Measurements from ENCODE around the gene MANBA.

Gene MANBA

DNA sequence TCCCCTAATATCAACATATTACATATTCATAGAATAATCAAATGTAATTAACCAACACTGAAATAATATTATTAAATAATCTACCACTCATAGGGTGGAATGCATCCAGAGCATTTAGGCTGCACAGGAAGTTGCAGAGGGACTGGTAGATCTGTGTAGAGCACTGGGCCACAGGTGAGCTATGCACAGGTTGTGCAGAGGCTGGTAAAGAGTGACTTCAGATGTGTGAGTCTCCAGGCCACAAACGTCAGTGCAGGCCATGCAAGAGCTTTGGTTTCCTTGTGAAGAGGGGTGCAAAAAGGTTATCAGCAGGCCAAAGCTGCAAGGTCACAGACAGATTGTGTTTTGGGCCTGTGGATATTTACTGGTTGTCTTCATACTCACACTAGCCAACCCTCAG lies 25.5 kb upstream of the MANBA start:
- Histone ChIP-seq H3K14ac (ENCODE audit: low read length in 2 of 2) (no peak overlapping the region), H3K79me1 (replicated peaks; ENCODE audit: low read length, poor library complexity, severe bottlenecking) (no peaks in the 10 kb centered on the region), H2BK15ac (ENCODE audit: low read depth, poor library complexity, severe bottlenecking) (no peak overlapping the region), H3K9ac (ENCODE audit: low read length) (no peak overlapping the region), H3K9me3 (ENCODE audit: control insufficient read depth, low read length) (no peaks in the 10 kb centered on the region), H3K4ac (ENCODE audit: low read depth in 1 of 2, low read length in 2 of 2) (no peak overlapping the region), H3K18ac (ENCODE audit: low read depth in 1 of 2, low read length in 2 of 2) (no peak overlapping the region), H2BK120ac (ENCODE audit: low read depth, low read length) (no peak overlapping the region), H3K27me3 (ENCODE audit: control insufficient read depth in 1 of 2, insufficient read depth in 1 of 2, low read length in 2 of 2) (no peaks in the 10 kb centered on the region), H4K91ac (ENCODE audit: low read length) (no peak overlapping the region), H2AFZ (ENCODE audit: low read depth, low read length) (no peak overlapping the region), H3K27ac (ENCODE audit: low read length, poor library complexity, severe bottlenecking) (no peak overlapping the region), H2BK12ac (ENCODE audit: low read length in 2 of 2) (no peak overlapping the region), H3K4me3 (ENCODE audit: insufficient read depth in 1 of 2, low read depth in 1 of 2, low read length in 2 of 2) (no peak overlapping the region), H3K36me3 (ENCODE audit: control insufficient read depth in 1 of 2, insufficient read depth in 2 of 2, low read depth in 1 of 2, low read length in 2 of 2) (peaks cover under 1 to 5% of the 10 kb centered on the region in 2 experiments), H3K4me2 (ENCODE audit: low read length, poor library complexity, severe bottlenecking) (no peak overlapping the region), H2BK5ac (ENCODE audit: low read depth, low read length, poor library complexity, severe bottlenecking) (no peak overlapping the region), H3K23ac (ENCODE audit: low read length in 2 of 2) (no peak overlapping the region), H2AK5ac (ENCODE audit: low read length, severe bottlenecking) (no peak overlapping the region), H3K4me1 (ENCODE audit: control insufficient read depth, insufficient read depth, low read depth, low read length) (no peaks in the 10 kb centered on the region), H4K8ac (ENCODE audit: low read length) (no peak overlapping the region)
- WGBS = 80% methylated on average over 1 of the region's 1 CpG
- DNase-seq = no peak

DNA sequence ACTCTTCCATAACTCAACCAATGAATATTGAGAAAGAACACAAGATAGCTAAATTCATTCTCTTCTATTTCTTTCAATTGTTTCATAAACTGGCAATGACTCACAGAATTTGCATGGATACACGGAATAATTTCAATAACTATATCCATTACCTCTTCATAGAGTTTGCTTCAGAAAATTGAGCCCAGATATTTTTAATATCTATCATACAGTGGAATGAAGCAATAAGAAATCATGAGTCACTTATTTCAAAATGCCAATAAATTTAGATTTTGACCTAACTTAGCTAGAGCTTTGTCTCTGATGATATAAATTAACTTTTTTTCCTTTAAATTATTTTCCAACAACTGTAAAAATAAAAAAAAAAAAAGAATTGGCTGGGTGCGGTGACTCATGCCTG lies 22.2 kb upstream of the MANBA start:
- no peaks in the 10 kb centered on the region for H3K27me3 ChIP-seq (ENCODE audit: control insufficient read depth in 1 of 2, insufficient read depth in 1 of 2, low read length in 2 of 2)
- no peak overlapping the region for H2AFZ ChIP-seq (ENCODE audit: low read depth, low read length)
- H3K4ac ChIP-seq (ENCODE audit: low read depth in 1 of 2, low read length in 2 of 2) = no peak overlapping the region
- no peaks in the 10 kb centered on the region for H3K4me1 ChIP-seq (ENCODE audit: control insufficient read depth, insufficient read depth, low read depth, low read length)
- no peak for DNase-seq
- no peaks in the 10 kb centered on the region for H3K79me1 ChIP-seq (replicated peaks; ENCODE audit: low read length, poor library complexity, severe bottlenecking)
- H2BK15ac ChIP-seq (ENCODE audit: low read depth, poor library complexity, severe bottlenecking) = no peak overlapping the region
- no peak overlapping the region for H4K91ac ChIP-seq (ENCODE audit: low read length)
- H2BK5ac ChIP-seq (ENCODE audit: low read depth, low read length, poor library complexity, severe bottlenecking) = no peak overlapping the region
- no peak overlapping the region for H3K18ac ChIP-seq (ENCODE audit: low read depth in 1 of 2, low read length in 2 of 2)
- 77% methylated on average over 2 of the region's 2 CpGs for WGBS
- H2AK5ac ChIP-seq (ENCODE audit: low read length, severe bottlenecking) = no peak overlapping the region
- no peak overlapping the region for H3K4me3 ChIP-seq (ENCODE audit: insufficient read depth in 1 of 2, low read depth in 1 of 2, low read length in 2 of 2)
- no peak overlapping the region for H3K27ac ChIP-seq (ENCODE audit: low read length, poor library complexity, severe bottlenecking)
- H3K9me3 ChIP-seq (ENCODE audit: control insufficient read depth, low read length) = no peaks in the 10 kb centered on the region
- H3K36me3 ChIP-seq (ENCODE audit: control insufficient read depth in 1 of 2, insufficient read depth in 2 of 2, low read depth in 1 of 2, low read length in 2 of 2) = no peaks in the 10 kb centered on the region
- H2BK120ac ChIP-seq (ENCODE audit: low read depth, low read length) = no peak overlapping the region
- no peak overlapping the region for H3K9ac ChIP-seq (ENCODE audit: low read length)
- no peak overlapping the region for H4K8ac ChIP-seq (ENCODE audit: low read length)
- no peak overlapping the region for H2BK12ac ChIP-seq (ENCODE audit: low read length in 2 of 2)
- H3K4me2 ChIP-seq (ENCODE audit: low read length, poor library complexity, severe bottlenecking) = no peak overlapping the region
- H3K14ac ChIP-seq (ENCODE audit: low read length in 2 of 2) = no peak overlapping the region
- H3K23ac ChIP-seq (ENCODE audit: low read length in 2 of 2) = no peak overlapping the region

DNA sequence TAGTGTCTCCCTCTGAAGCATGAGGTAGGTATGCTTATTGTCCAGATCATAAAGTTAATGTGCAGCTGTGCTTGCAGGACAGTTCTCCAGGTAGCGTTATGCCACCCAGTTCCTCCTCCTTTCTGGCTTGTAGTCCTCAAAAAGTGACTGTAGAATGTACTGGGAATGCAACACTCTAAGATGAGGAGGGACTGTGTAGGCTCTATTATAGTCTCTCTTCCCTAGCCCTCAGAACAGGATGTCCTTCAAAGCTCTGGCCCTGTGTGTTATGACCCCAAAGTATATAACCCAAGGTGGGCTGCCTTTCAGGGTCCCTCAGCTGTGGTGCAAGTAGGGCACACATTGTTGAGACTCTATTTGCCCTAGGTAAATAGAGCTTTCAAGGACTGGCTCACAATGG lies 20.8 kb upstream of the MANBA start:
- no peak overlapping the region for H2BK5ac ChIP-seq (ENCODE audit: low read depth, low read length, poor library complexity, severe bottlenecking)
- H3K4me3 ChIP-seq (ENCODE audit: insufficient read depth in 1 of 2, low read depth in 1 of 2, low read length in 2 of 2) = no peak overlapping the region
- no peak overlapping the region for H2AK5ac ChIP-seq (ENCODE audit: low read length, severe bottlenecking)
- H3K9ac ChIP-seq (ENCODE audit: low read length) = no peak overlapping the region
- no peak overlapping the region for H3K4me2 ChIP-seq (ENCODE audit: low read length, poor library complexity, severe bottlenecking)
- H2BK12ac ChIP-seq (ENCODE audit: low read length in 2 of 2) = no peak overlapping the region
- 100% methylated on average over 1 of the region's 1 CpG for WGBS
- H3K4me1 ChIP-seq (ENCODE audit: control insufficient read depth, insufficient read depth, low read depth, low read length) = no peaks in the 10 kb centered on the region
- H4K91ac ChIP-seq (ENCODE audit: low read length) = peak overlapping the region; percentile 15
- H3K14ac ChIP-seq (ENCODE audit: low read length in 2 of 2) = no peak overlapping the region
- H3K36me3 ChIP-seq (ENCODE audit: control insufficient read depth in 1 of 2, insufficient read depth in 2 of 2, low read depth in 1 of 2, low read length in 2 of 2) = no peaks in the 10 kb centered on the region
- H2AFZ ChIP-seq (ENCODE audit: low read depth, low read length) = no peak overlapping the region
- no peak overlapping the region for H2BK15ac ChIP-seq (ENCODE audit: low read depth, poor library complexity, severe bottlenecking)
- no peak overlapping the region for H3K23ac ChIP-seq (ENCODE audit: low read length in 2 of 2)
- no peak overlapping the region for H2BK120ac ChIP-seq (ENCODE audit: low read depth, low read length)
- no peaks in the 10 kb centered on the region for H3K79me1 ChIP-seq (replicated peaks; ENCODE audit: low read length, poor library complexity, severe bottlenecking)
- H3K18ac ChIP-seq (ENCODE audit: low read depth in 1 of 2, low read length in 2 of 2) = no peak overlapping the region
- no peak overlapping the region for H4K8ac ChIP-seq (ENCODE audit: low read length)
- H3K9me3 ChIP-seq (ENCODE audit: control insufficient read depth, low read length) = no peaks in the 10 kb centered on the region
- H3K4ac ChIP-seq (ENCODE audit: low read depth in 1 of 2, low read length in 2 of 2) = no peak overlapping the region
- no peak for DNase-seq
- no peak overlapping the region for H3K27ac ChIP-seq (ENCODE audit: low read length, poor library complexity, severe bottlenecking)
- H3K27me3 ChIP-seq (ENCODE audit: control insufficient read depth in 1 of 2, insufficient read depth in 1 of 2, low read length in 2 of 2) = no peaks in the 10 kb centered on the region

DNA sequence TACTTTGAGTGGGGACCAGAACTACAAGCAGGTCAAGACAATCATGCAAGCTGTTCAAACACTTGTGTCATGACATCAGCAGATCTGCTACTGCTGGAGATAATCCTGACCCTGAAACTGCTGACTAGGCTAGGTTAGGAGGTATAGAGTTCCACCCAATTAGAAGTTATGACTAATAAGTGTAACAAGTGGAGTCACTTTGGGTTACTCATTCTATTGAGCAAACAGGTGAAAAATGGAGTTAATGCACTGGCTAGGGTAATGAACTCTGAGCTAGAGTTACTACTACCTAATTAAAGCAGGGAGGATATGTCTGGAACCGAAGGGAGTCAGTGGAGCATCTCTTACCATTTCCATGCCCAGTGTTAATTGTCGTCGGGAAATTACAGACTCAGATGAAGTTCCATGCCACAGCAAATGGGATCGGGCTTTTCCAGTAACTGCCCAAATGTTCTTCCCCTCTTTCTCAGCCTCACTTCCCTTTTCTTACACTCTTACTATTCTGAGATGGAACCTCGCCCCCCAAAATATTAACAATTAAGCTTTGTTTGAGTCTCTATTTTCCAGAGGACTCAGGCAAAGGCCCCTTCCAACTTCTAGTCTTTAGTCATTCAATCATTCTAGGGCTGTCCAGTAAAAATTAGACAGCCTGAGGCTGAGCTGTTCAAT lies 19.8 kb upstream of the MANBA start:
- no peak overlapping the region for H3K27ac ChIP-seq (ENCODE audit: low read length, poor library complexity, severe bottlenecking)
- H2BK12ac ChIP-seq (ENCODE audit: low read length in 2 of 2) = no peak overlapping the region
- no peak overlapping the region for H3K4me3 ChIP-seq (ENCODE audit: insufficient read depth in 1 of 2, low read depth in 1 of 2, low read length in 2 of 2)
- no peak overlapping the region for H2BK120ac ChIP-seq (ENCODE audit: low read depth, low read length)
- no peak overlapping the region for H3K4me2 ChIP-seq (ENCODE audit: low read length, poor library complexity, severe bottlenecking)
- H4K91ac ChIP-seq (ENCODE audit: low read length) = no peak overlapping the region
- H3K14ac ChIP-seq (ENCODE audit: low read length in 2 of 2) = no peak overlapping the region
- no peaks in the 10 kb centered on the region for H3K9me3 ChIP-seq (ENCODE audit: control insufficient read depth, low read length)
- H3K18ac ChIP-seq (ENCODE audit: low read depth in 1 of 2, low read length in 2 of 2) = no peak overlapping the region
- no peak overlapping the region for H3K9ac ChIP-seq (ENCODE audit: low read length)
- no peak overlapping the region for H2AFZ ChIP-seq (ENCODE audit: low read depth, low read length)
- H4K8ac ChIP-seq (ENCODE audit: low read length) = no peak overlapping the region
- no peak overlapping the region for H2BK15ac ChIP-seq (ENCODE audit: low read depth, poor library complexity, severe bottlenecking)
- no peak overlapping the region for H3K4ac ChIP-seq (ENCODE audit: low read depth in 1 of 2, low read length in 2 of 2)
- no peaks in the 10 kb centered on the region for H3K4me1 ChIP-seq (ENCODE audit: control insufficient read depth, insufficient read depth, low read depth, low read length)
- H3K23ac ChIP-seq (ENCODE audit: low read length in 2 of 2) = no peak overlapping the region
- 98% methylated on average over 5 of the region's 5 CpGs for WGBS
- no peaks in the 10 kb centered on the region for H3K36me3 ChIP-seq (ENCODE audit: control insufficient read depth in 1 of 2, insufficient read depth in 2 of 2, low read depth in 1 of 2, low read length in 2 of 2)
- no peaks in the 10 kb centered on the region for H3K79me1 ChIP-seq (replicated peaks; ENCODE audit: low read length, poor library complexity, severe bottlenecking)
- H3K27me3 ChIP-seq (ENCODE audit: control insufficient read depth in 1 of 2, insufficient read depth in 1 of 2, low read length in 2 of 2) = no peaks in the 10 kb centered on the region
- H2BK5ac ChIP-seq (ENCODE audit: low read depth, low read length, poor library complexity, severe bottlenecking) = no peak overlapping the region
- no peak overlapping the region for H2AK5ac ChIP-seq (ENCODE audit: low read length, severe bottlenecking)
- DNase-seq = peak; percentile 32
